Measurements from ENCODE around the gene RNF4. TPM values are rescaled to one million over a fixed set of nuclear protein-coding genes. Genes with fewer than 3 reads are reported as not detected.
"Not testable (repeated sequence)": the region's sequence is repeated elsewhere in the genome, so short reads cannot be mapped to it uniquely, and the experiment has no call there.

RNF4 gene
- total RNA-seq, 3 donors from 2014 or later, result 96.7 to 105 (median 97.4) TPM

DNA sequence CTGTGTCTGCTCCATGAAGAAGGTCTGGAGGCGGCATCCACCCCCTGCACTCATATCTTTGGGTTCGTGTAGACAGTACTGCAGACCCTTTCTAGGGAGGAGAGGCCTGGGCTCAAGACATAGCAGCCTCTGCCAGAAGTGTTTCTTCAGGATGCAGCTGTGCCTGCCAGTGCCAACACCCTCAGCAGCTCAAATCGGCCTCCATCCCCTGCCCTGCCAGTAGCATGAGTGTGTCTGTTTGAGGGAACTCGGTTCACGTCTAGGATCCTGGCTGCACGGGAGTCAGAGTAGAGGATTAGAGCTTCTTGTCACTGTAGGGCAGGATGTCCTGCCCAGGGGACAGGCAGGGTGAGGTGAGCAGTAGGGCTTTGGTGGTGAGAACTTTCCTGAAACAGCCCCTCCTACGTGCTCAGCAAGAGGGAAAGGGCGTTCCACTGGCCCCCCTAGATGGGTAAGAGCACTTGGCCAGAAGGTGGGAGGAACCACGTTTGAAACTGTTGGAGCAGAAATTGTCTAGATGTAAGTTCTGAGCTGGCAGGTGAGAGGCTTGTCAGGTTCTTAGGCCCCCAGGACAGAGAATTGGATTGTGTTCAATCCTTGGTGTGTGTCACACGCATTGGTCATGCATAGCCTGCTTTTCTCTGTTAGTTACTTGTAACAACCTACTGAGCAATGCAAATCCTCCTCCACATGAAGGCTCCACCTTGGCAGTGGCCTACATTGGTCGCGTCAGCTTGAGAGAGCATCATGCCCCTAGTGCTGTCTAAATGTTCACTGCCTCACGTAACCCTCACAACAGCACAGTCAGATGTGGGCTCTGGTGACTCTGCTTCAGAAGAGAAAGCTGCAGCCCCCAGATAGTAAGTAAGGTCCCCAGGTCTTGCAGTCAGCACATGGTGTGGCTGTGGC, 41.7 kb downstream of the RNF4 start:
- DNase-seq, result no peak
- no peak for ATAC-seq
- H3K27me3 Mint-ChIP-seq (ENCODE audit: low read depth), result no peaks in the 10 kb centered on the region
- H3K9me3 Mint-ChIP-seq, result no peaks in the 10 kb centered on the region
- peaks cover 37% of the 10 kb centered on the region for H3K36me3 Mint-ChIP-seq (ENCODE audit: insufficient read depth)
- peaks cover 14% of the 10 kb centered on the region for H3K4me1 Mint-ChIP-seq (ENCODE audit: low read depth)
- H3K4me3 Mint-ChIP-seq, result no peak overlapping the region

DNA sequence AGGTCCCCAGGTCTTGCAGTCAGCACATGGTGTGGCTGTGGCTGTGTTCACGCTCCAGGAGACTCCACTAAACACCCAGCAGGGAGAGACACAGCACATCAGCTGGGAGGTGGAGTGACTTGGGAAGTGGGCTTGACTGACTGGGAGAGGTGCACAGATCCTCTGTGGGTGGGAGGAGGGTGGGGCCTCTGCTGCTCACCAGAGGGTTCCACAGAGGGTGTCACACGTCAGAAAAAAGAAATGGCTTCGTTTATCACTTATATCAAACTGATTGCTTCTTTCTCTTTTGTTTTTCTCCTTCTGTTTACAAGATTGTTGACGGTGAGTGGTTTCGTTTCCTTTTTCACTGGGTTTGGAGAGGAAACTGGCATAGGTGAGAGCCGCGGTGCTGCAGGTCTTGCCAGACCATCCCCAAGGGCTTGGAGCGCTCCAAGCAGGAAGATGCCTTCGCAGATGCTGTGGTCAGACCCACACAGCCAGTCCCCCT, 42.8 kb downstream of the RNF4 start:
- Mint-ChIP-seq H3K36me3 (ENCODE audit: insufficient read depth) (peaks cover 42% of the 10 kb centered on the region), H3K4me3 (no peak overlapping the region), H3K4me1 (ENCODE audit: low read depth) (peaks cover 14% of the 10 kb centered on the region), H3K27me3 (ENCODE audit: low read depth) (no peaks in the 10 kb centered on the region), H3K9me3 (no peaks in the 10 kb centered on the region)
- no peak for DNase-seq
- peak in 1 of 2 donors; percentile 19 for ATAC-seq

DNA sequence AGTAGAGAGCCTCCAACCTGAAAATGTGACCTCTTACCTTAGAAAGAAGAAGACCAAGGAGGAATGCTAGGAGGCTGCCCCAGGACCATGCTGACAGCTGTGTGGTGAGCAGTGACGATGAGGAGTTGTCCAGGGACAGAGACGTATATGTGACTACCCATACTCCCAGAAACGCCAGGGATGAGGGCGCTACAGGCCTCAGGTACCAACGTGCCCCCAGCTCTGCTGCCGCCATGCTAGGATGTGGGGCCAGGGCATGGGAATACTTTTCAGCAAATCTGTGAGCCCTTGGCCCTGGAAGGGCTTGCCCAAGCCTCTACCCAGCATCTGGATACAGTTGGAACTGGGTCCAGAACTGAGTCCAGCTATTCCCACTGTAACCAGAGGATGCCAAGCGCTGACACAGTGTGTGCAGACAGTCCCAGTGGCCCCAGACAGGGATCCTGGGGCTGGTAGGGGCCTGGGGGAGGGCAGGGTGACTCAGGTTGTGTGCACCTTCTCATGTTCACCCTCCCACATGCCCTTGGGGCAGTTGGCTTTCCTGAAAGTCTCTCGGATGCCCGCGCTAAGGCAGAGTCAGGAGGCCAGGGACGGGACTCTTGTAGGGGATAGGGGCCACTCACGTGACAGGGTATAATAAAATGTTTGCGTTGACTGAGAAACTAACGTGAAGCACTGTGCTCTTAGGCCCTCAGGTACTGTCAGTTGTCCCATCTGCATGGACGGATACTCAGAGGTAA, 43.7 kb downstream of the RNF4 start:
- DNase-seq (no peak), ATAC-seq (no peak)
- Mint-ChIP-seq H3K27me3 (ENCODE audit: low read depth) (no peaks in the 10 kb centered on the region), H3K4me3 (no peak overlapping the region), H3K4me1 (ENCODE audit: low read depth) (peaks cover 12% of the 10 kb centered on the region), H3K36me3 (ENCODE audit: insufficient read depth) (peaks cover 44% of the 10 kb centered on the region), H3K9me3 (no peaks in the 10 kb centered on the region)

DNA sequence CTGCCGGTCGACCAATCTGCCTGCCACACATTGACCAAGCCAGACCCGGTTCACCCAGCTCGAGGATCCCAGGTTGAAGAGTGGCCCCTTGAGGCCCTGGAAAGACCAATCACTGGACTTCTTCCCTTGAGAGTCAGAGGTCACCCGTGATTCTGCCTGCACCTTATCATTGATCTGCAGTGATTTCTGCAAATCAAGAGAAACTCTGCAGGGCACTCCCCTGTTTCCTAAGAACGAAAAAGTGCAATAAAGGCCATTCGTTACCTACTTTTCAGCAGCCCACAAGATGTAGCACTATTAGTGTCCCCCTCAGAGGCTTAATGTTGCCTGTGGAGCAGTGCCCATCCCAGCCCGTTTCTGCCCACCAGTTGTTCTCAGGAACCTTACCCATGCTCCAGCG, 45.3 kb downstream of the RNF4 start:
- peaks cover 40% of the 10 kb centered on the region for H3K36me3 Mint-ChIP-seq (ENCODE audit: insufficient read depth)
- DNase-seq; H3K27me3 Mint-ChIP-seq (ENCODE audit: low read depth); ATAC-seq; H3K4me3 Mint-ChIP-seq; H3K9me3 Mint-ChIP-seq: not testable (repeated sequence)
- H3K4me1 Mint-ChIP-seq (ENCODE audit: low read depth), result peaks cover 12% of the 10 kb centered on the region

- not testable (repeated sequence) for ATAC-seq; DNase-seq; H3K4me3 Mint-ChIP-seq; H3K9me3 Mint-ChIP-seq; H3K27me3 Mint-ChIP-seq (ENCODE audit: low read depth)
- Mint-ChIP-seq H3K36me3 (ENCODE audit: insufficient read depth) (peaks cover 39% of the 10 kb centered on the region), H3K4me1 (ENCODE audit: low read depth) (peaks cover 12% of the 10 kb centered on the region)
Measured at GRCh38 chr4:2514944-2515343, 46.0 kb downstream of the RNF4 start.

DNA sequence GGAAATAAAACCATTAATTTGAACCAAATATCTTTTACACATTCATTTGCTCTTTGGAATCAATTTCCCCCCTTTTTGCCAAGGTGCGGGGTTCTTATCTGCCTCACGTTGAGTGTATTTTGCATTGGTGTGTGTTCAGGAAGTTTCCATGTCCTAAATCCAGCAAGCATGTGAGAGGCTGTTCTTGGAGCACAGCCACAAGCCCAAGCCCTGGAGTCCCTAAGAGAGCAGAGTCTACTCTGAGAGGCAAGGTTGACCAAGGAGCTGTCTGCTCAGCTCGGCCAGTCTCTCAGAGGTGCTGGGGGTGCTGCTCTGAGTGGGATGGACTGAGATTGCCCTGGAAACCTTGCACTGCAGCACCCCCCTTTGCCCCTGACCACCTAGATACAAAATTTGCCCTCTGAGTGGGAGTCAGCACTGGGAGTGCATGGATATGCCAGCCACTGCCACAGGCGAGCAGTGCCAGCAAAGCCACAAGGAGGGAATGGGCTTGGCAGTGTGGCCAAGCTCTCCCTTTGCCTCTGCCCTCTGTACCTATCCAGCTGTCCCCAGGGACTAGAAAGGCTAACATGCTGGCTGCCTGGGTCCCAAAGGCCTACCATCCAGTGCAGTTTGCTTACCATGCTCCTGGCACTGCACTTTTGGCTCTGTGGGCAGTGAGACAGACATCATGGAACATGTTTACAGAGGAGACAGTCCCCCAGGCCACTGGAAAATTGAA, 47.1 kb downstream of the RNF4 start:
- Mint-ChIP-seq H3K36me3 (ENCODE audit: insufficient read depth) (peaks cover 33% of the 10 kb centered on the region), H3K9me3 (no peaks in the 10 kb centered on the region), H3K27me3 (ENCODE audit: low read depth) (no peaks in the 10 kb centered on the region), H3K4me3 (no peak overlapping the region), H3K4me1 (ENCODE audit: low read depth) (peaks cover 4% of the 10 kb centered on the region)
- ATAC-seq (no peak), DNase-seq (no peak)

GRCh38 chr4:2516635-2517034, 47.7 kb downstream of the RNF4 start:
- H3K4me3 Mint-ChIP-seq, result no peak overlapping the region
- H3K27me3 Mint-ChIP-seq (ENCODE audit: low read depth), result no peaks in the 10 kb centered on the region
- peaks cover 4% of the 10 kb centered on the region for H3K4me1 Mint-ChIP-seq (ENCODE audit: low read depth)
- peaks cover 33% of the 10 kb centered on the region for H3K36me3 Mint-ChIP-seq (ENCODE audit: insufficient read depth)
- no peak for ATAC-seq
- H3K9me3 Mint-ChIP-seq, result no peaks in the 10 kb centered on the region
- no peak for DNase-seq

GRCh38 chr4:2526559-2526958, 57.7 kb downstream of the RNF4 start:
- Mint-ChIP-seq H3K36me3 (ENCODE audit: insufficient read depth) (no peaks in the 10 kb centered on the region), H3K9me3 (no peaks in the 10 kb centered on the region), H3K27me3 (ENCODE audit: low read depth) (no peaks in the 10 kb centered on the region), H3K4me3 (no peak overlapping the region), H3K4me1 (ENCODE audit: low read depth) (no peaks in the 10 kb centered on the region)
- no peak for DNase-seq
- ATAC-seq, result no peak

DNA sequence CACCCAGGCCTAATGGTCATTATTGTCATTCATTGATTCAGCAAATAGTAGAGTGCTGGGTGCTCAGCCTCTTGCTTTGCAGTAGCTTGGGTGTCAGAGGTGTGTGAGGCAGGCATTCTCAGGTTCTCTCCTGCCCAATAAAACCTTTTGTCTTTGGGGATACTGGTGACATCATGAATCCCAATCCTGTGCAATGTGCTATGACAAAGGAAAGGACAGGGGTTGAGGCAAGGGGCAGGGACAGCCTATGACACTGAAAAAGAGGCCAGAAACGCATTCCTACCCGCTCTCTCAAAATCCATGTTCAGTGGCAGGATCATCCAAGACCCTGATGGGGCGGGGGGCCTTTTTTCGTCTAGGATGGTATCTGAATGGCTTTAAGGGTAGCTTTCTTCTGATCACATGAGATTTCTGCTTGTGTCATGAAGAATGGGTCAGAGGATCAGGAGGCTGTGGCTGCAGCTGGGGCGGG, 66.0 kb downstream of the RNF4 start:
- no peak for ATAC-seq
- Mint-ChIP-seq H3K4me3 (peak overlapping the region; percentile 89), H3K27me3 (ENCODE audit: low read depth) (no peaks in the 10 kb centered on the region), H3K4me1 (ENCODE audit: low read depth) (peaks cover 17% of the 10 kb centered on the region), H3K36me3 (ENCODE audit: insufficient read depth) (no peaks in the 10 kb centered on the region), H3K9me3 (no peaks in the 10 kb centered on the region)
- DNase-seq, result no peak

- Mint-ChIP-seq H3K36me3 (ENCODE audit: insufficient read depth) (no peaks in the 10 kb centered on the region), H3K4me1 (ENCODE audit: low read depth) (peaks cover 19% of the 10 kb centered on the region), H3K9me3 (no peaks in the 10 kb centered on the region), H3K27me3 (ENCODE audit: low read depth) (no peaks in the 10 kb centered on the region), H3K4me3 (peak overlapping the region; percentile 89)
- DNase-seq (peak; percentile 31), ATAC-seq (peak; percentile 11 to 15)
Measured at GRCh38 chr4:2535376-2536192, 66.7 kb downstream of the RNF4 start.

DNA sequence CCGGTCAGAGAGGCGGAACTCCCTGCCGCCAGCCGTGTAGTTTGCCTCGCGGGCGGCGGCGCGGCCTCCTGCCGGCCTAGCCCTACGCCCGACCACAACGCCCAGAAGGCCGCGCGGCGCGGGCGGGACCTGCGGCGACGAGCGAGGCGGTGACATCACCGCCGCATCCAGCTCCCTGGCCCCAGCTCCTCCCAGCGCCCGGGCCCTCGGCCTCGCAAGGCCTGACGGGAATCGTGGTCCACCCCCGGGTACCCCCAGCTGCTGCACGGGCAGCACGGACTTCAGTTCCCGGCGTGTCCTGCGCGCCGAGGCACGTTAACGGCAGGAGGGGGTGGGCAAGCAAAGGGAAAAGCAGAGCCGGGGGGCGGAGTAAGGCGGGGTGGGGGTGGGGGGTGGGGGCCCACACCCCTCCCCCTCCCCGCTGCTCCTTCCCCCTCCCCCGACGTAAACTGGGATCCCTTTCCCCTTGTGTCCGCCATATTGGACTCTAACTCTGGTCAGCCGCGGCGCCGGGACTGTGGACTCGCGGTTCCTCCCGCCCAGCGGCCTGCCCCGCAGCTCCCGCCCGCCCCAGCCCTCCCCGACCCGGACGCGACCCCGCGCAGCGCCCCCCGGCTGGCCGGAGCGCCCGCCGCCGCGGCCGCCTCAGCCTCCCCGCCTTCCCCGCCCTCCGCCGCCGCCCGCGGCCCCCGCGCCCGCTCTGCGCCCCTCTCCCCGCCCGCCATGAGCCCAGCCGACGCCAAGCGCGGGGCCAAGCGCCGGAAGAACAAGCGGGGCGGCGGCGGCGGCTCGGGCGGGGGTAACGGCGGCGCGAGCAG, 67.5 kb downstream of the RNF4 start, which contains the start of gene FAM193A:
Gene FAM193A, plus strand, starts transcription at position 455 of the 818 bp plus-strand sequence. Its CDS starts 269 bp downstream, at position 724.
- Mint-ChIP-seq H3K4me1 (ENCODE audit: low read depth) (peaks cover 21% of the 10 kb centered on the region), H3K9me3 (no peaks in the 10 kb centered on the region), H3K27me3 (ENCODE audit: low read depth) (no peaks in the 10 kb centered on the region), H3K36me3 (ENCODE audit: insufficient read depth) (no peaks in the 10 kb centered on the region), H3K4me3 (peak within 1 kb of the TSS; percentile 90)
- peak; percentile 91 to 92 for ATAC-seq
- peak; percentile 98 for DNase-seq

DNA sequence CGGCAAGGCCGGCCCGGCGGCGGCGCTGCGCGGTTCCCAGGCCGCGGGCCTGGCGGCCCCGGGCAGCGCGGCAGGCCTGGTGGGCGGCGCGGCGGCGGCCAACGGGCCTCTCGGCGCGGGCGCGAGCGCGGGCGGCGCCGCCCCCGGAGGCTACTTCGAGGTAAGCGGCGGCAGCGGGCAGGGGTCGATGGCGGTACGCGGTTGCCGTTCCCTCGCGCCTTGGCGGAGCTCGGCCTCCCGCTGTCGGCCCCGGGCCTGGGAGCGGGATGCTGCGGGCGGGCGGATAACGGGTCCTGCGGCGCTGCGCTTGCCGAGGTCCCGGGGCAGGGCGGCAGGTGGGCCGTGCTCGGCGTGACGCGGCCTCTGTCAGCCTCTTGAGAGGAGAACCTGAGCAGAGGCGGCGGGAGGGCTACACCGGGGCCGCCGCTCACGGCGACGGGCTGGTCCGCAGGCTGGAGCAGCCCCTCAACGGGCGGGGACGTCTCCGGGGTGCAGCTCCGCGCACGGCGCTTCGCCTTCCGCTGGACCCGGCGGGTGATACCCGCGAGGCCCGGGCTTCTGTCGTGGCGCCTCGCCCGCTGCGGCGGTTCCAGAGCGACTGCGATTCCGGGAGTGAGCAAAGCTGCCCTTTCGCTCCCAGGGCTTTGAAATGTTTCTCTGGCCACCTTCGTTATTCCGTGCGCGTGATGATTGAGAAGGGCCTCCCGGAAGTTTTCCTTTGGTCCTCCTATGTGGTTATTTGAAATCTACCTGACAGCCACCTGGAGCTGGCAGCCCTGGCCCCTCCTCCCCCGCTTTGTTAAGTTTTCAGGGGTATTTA, 68.3 kb downstream of the RNF4 start:
- Mint-ChIP-seq H3K9me3 (no peaks in the 10 kb centered on the region), H3K27me3 (ENCODE audit: low read depth) (no peaks in the 10 kb centered on the region), H3K4me1 (ENCODE audit: low read depth) (peaks cover 22% of the 10 kb centered on the region), H3K4me3 (peak overlapping the region; percentile 90), H3K36me3 (ENCODE audit: insufficient read depth) (no peaks in the 10 kb centered on the region)
- DNase-seq, result peak; percentile 48
- ATAC-seq, result peak; percentile 20 to 31

Measured in activated T-cell treated with anti-CD3 and anti-CD28 coated beads, Interleukin-2, amount 50 U/mL, for 4 hours (primary cell).